ENCODE data around the gene FBL.
"Not testable (repeated sequence)": the region's sequence is repeated elsewhere in the genome, so short reads cannot be mapped to it uniquely, and the experiment has no call there.

FBL gene

GRCh38 chr19:39824143-39825092 lies 21.8 kb downstream of the FBL start:
- peak; percentile 92 for DNase-seq (ENCODE audit: low spot score)

- no peak for DNase-seq (ENCODE audit: low spot score)
These were observed 22.5 kb downstream of the FBL start for GRCh38 chr19:39823686-39824085.

DNA sequence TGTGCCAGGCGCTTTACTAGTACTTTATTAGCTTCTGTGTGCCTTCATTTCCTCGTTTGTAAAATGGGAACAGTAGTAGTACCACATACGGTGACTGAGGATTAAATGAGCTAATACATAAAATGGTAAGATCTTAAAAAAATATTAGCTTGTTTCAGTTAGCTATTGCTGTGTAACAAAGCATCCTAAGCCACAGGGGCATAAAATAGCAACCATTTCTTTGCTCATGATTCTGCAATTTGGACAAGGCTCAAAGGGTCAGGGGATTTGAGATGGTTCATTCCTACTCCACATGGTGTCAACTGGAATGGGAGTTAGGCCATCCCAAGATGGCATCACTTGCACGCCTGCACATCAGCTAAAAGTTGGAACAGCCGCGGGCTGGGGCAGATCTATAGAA lies 25.5 kb downstream of the FBL start:
- DNase-seq (ENCODE audit: low spot score), result no peak

DNA sequence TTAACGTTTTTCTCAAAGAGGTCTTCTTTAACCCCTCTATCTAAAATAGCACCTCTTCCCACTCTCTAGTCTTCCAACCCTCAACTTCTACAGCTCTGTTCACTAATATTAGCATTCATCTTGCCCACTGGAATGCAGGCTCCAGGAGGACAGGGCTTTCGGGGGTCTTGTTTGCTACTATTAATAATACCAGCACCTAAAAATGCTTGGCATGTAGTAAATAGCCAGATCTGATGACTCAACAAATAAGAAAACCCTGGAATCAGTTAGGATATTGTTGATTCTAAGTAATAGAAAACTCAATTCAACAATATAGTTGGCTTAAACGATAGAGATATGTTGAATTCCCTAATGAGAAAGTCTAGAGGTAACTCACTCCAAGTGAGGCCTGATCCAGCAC lies 26.4 kb downstream of the FBL start:
- DNase-seq (ENCODE audit: low spot score), result no peak

- DNase-seq (ENCODE audit: low spot score), result no peak
These were observed 27.5 kb downstream of the FBL start for GRCh38 chr19:39818626-39819097.

GRCh38 chr19:39817888-39818561 lies 28.2 kb downstream of the FBL start:
- no peak for DNase-seq (ENCODE audit: low spot score)

- no peak for DNase-seq (ENCODE audit: low spot score)
These were observed 29.7 kb downstream of the FBL start for GRCh38 chr19:39816287-39817048.

DNA sequence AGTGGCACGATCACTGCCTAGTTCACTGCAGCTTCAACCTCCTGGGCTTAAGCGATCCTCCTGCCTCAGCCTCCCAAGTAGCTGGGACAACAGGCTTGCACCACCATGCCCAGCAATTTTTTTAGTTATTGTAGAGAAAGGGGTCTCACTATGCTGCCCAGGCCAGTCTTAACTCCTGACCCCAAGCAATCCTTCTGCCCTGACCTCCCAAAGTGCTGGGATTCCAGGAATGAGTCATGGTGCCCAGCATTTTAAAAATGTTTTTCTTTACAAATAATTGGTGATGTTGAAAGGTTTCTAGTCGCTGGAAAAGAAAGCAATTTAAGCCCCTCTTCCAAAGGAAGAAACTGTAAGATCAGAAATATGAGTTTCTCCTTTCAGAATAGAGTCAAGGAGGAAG lies 31.6 kb downstream of the FBL start:
- DNase-seq (ENCODE audit: low spot score), result no peak

DNA sequence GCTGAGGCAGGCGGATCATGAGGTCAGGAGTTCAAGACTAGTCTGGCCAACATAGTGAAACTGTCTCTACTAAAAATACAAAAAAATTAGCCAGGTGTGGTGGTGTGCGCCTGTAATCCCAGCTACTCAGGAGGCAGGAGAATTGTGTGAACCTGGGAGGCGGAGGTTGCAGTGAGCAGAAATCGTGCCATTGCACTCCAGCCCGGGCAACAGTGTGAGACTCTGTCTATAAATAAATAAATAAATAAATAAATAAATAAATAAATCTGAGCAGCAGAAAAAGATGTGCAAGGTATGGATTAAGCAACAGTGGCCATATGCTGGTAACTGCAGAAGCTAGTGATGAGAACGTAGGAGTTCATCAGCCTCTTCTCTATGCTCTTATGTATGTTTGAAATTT lies 32.1 kb downstream of the FBL start:
- not testable (repeated sequence) for DNase-seq (ENCODE audit: low spot score)

GRCh38 chr19:39813264-39813993 lies 32.8 kb downstream of the FBL start:
- DNase-seq (ENCODE audit: low spot score), result no peak

DNA sequence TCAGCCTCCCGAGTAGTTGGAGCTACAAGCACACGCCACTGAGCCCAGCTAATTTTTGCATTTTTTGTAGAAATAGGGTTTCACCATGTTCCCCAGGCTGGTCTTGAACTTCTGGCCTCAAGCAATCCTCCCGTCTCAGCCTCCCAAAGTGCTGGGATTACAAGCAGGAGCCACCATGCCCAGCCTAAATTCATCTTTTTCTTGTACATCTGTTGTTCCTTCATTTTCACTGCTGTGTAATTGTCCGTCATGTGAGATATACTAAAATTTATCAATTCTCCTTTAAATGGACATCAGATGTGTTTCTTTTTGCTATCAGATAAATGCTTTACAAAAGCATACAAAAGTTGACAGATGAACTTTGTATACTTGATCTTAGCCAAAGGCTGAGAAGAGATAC lies 35.1 kb downstream of the FBL start:
- DNase-seq (ENCODE audit: low spot score), result no peak

GRCh38 chr19:39810424-39810823 lies 35.8 kb downstream of the FBL start:
- DNase-seq (ENCODE audit: low spot score), result no peak

- no peak for DNase-seq (ENCODE audit: low spot score)
These were observed 36.8 kb downstream of the FBL start for GRCh38 chr19:39809368-39809767.

DNA sequence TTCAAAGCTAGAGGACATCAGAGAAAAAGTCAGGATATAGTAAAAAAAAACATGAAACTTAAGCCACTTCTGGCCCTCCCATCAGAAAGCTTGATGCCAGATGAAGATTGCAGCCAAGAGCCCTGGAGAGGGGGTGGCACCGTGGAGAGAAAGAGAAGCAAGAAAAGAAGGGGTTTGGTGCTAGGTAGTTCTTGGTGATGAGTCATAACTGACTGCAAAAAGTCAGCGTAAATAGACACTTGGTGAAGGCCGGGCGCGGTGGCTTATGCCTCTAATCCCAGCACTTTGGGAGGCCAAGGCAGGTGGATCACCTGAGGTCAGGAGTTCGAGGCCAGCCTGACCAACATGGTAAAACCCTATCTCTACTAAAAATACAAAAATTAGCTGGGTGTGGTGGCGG lies 37.5 kb downstream of the FBL start:
- DNase-seq (ENCODE audit: low spot score), result not testable (repeated sequence)

DNA sequence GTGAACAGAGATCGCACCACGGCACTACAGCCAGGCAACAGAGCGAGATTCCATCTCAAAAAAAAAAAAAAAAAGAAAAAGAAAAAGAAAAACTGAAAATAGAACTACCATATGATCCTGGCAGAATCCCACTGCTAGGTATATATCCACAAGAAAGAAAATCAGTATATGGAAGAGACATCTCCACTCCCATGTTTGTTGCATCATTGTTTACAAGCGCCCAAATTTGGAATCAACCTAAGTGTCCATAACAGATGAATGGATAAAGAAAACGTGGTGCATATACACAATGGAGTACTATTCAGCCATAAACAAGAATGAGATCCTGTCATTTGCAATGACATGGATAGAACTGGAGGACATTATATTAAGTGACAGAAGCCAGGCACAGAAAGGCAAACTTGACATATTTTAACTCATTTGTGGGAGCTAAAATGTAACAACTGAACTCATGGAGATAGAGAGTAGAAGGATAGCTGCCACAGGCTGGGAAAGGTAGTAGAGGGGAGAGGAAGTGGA lies 38.3 kb downstream of the FBL start:
- DNase-seq (ENCODE audit: low spot score), result no peak

- no peak for DNase-seq (ENCODE audit: low spot score)
These were observed 41.1 kb downstream of the FBL start for GRCh38 chr19:39805104-39805503.

GRCh38 chr19:39802958-39803357 lies 43.2 kb downstream of the FBL start:
- DNase-seq (ENCODE audit: low spot score), result no peak

GRCh38 chr19:39797083-39797482 lies 49.1 kb downstream of the FBL start:
- no peak for DNase-seq (ENCODE audit: low spot score)

DNA sequence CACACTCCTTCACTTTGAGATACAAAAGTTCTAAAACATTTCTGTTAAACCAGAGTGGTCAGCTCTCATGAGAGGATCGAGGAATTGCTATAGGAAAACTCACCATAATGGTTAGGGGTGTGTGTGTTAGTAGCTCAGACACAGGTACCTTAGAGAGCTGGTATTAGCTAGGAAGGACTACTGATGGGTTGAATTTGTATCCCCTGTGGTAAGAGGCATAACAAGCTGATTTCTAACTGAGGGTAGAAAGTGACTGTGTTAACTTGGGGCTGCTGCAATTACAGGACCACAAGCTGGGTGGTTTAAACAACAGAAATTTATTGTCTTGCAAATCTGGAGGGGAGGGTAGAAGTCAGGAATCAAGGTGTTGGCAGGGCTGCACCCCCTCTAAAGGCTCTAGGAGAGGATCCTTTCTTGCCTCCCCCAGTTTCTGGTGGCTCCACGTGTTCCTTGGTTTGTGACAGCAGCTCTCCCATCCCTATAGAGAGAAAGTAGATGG lies 50.1 kb downstream of the FBL start:
- no peak for DNase-seq (ENCODE audit: low spot score)

GRCh38 chr19:39795001-39795400 lies 51.2 kb downstream of the FBL start:
- DNase-seq (ENCODE audit: low spot score), result no peak

- peak; percentile 65 for DNase-seq (ENCODE audit: low spot score)
These were observed 53.1 kb downstream of the FBL start for GRCh38 chr19:39792999-39793546.

All from kidney tubule cell (primary cell).